Activated CD4-positive, alpha-beta T cell treated with anti-CD3 and anti-CD28 coated beads, Interleukin-2, amount 50 U/mL, for 1 hour (primary cell): ENCODE data around the gene XBP1.
"Not testable (repeated sequence)": the region's sequence is repeated elsewhere in the genome, so short reads cannot be mapped to it uniquely, and the experiment has no call there.

Experiments used
- DNase-seq: peaks from one replicate; pipeline ENCODE4 v3.0.0-alpha.2; 2020

XBP1 gene

DNA sequence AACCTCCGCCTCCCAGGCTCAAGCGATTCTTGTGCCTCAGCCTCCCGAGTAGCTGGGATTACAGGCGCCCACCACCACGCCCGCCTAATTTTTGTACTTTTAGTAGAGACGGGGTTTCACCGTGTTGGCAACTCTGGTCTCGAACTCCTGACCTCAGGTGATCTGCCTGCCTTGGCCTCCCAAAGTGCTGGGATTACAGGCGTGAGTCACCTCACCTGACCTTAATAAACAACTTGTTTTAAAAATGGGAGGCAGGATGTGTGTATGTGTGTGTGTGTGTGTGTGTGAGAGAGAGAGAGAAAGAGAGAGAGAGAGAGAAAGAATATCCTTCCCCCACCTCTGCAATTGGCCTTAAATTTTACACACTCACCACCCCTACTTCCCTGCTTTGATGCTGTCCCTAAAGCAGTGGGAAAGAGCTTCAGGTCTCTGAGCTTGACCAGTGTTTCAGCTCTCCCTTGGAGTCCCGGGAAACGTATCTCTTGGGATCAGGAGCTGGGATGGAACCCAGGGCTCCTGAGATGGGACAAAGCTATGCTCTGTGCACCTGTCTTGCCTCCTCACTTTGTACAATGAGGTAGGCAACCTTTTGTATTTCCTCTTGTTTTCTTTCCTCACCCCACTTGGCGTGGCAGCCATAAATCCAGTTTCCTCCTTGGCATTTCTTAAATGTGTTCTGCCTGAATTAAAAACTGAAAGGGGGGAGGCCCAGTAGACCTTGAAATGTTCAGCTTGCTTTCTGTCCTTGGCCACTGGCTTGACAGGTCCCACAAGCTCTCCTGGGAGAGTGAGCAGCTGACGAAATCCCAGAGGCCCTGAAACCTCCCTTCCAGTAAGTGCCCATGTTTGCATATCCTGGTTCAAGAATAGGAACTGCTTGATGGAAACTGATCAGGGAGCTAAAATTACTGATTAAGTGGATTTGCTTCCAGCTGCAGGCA, 17.8 kb upstream of the XBP1 start:
- DNase-seq: no peak

DNA sequence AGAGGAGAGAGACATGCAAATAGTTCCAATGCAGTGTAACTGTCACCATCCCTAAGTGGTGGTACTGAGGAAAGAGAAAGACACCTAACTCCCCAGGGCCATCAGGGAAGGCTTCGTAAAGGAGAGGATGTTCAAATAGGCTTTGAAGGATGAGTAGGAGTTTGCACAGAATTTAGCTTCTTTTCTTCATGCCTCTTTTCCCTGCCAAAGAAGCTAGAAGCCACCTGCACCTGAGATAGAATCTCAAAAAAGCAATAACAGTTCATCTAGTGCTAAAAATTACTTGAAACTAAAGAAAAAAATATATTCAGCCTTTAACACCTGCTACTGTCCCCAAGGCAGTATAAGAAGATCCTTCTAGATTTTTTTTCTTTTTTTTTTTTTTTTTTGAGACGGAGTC, 16.7 kb upstream of the XBP1 start:
- DNase-seq: no peak

DNA sequence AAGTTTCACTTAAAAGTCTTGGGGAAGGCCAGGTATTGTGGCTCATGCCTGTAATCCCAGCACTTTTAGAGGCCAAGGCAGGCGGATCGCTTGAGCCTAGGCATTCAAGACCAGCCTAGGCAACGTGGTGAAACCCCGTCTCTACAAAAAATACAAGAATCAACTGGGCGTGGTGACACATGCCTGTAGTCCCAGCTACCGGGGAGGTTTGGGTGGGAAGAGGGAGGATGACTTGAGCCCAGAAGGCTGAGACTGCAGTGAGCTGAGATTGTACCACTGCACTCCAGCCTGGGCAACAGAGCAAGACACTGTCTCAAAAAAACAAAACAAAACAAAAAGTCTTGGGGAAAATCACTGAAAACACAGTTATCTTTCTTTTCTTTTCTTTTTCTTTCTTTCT, 15.4 kb upstream of the XBP1 start:
- no peak for DNase-seq

DNA sequence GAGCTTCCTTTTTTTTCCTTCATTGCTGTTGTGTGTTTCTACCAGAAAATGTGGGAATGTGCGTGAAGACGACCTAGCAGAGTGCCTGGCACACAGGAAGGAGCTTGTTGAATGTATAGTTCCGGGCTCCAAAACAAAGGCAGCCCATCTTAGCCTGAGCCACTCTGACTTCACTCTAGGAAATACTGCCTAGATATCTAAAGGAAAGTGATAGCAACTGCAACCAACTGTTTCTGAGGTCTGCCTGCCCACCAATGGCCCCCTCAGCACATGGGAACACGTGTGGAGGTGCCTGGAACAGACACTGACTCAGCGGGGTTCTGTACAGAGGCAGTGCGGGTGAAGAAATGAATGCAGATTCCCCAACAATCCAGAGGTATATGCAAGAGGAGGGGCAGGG, 14.7 kb upstream of the XBP1 start:
- no peak for DNase-seq

DNA sequence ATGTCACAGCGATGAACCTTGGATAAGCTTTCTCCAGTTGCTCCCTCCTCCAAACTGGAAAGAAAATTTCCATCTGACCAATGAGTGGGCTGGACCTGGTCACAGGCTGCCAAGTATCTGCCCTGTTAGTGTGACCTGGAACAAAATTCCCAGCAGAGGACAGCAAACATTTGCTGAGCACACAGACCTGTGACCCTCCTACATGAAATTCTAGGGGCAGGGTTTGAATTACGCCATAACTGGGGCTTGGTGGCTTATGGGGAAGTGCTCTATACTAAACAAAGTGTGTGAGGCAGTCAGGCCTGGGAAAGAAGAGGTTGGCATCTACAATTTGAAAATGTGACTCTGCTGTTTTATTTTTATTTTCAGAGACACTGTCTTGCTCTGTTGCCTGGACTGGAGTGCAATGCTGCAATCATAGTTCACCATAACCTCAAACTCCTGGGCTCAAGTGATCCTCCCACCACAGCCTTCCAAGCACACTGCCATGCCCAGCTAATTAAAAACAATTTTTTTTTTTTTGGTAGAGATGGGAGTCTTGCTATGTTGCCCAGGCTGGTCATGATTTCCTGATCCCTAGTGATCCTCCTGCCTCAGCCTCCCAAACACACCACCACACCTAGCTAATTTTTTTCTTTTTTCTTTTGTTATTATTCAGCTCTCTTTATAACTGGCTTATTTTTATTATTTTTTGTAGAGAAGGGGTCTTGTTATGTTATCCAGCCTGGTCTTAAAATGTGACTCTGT, 13.6 kb upstream of the XBP1 start:
- no peak for DNase-seq

DNA sequence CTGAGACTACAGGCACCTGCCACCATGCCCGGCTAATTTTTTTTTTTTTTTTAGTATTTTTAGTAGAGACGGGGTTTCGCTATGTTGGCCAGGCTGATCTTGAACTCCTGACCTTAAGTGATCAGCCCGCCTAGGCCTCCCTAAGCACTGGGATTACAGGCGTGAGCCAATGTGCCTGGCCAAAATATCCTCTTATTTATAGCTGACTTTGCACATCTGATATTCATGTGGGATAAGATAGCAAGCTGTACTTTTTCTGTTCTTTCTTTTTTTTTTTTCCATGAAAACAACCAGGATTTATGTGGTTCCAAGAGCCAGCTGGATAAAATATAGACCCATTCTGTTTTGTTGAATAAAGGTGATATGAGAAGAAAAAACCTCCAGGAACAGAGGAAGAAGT, 12.1 kb upstream of the XBP1 start:
- DNase-seq: no peak

DNA sequence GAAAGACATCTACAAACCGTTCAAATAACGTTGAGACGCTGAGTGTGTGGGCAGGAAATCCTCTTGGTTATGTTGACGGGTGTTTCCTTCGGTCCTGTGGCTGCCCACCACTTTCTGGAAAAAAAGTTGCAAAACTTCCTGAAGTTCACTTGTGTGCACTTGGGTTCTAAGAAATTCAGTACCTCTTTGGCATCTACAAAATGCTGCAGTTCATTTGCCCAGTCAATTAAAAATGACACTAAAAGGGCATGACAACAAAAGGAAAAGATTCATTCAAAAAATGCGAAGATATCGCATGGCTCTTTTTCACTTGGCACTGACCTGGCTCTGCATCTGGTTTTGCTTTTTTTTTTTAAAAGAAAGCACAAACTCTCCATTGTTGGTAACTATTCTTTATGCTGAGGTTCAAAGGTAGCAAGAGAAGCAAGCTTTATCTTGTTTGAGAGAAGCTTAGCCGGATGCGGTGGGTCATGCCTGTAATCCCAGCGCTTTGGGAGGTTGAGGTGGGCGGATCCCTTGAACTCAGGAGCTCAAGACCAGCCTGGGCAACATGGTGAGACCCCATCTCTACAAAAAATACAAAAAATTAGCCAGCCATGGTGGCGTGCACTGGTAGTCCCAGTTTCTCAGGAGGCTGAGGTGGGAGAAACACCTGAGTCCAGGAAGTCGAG, 10.6 kb upstream of the XBP1 start:
- DNase-seq: no peak

DNA sequence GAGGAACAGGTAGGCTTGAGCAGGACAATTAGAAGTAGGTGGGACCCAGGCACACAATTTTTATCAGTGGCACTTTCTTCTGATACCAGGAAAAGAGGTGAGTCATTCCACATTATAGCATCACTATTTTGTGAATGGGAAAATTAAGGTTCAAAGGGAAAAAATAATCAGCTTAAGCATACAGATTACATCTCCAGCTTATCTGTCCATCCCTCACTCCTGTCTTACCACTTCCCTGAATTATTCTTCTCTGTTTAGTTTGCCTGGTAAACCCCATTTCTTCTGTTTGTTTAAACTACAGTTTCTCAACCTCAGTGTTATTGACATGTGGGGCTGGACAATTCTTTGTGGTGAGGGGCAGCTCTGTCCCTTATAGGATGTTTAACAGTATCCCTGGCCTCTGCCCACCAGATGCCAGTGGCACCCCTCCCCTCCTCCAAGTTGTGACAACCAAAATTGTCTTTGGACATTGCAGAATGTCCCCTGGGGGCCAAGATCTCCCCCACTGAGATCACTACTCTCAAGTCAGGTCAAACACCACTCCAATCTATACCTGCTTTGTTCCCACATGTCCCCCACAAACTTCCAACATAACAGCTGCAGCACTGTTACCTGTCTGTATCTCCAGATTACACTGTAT, 8.5 kb upstream of the XBP1 start:
- DNase-seq: no peak

GRCh38 chr22:28805426-28805825, 5.1 kb upstream of the XBP1 start:
- DNase-seq: not testable (repeated sequence)

GRCh38 chr22:28802595-28803123, 2.3 kb upstream of the XBP1 start:
- DNase-seq: no peak

- DNase-seq: no peak
Measured at GRCh38 chr22:28801845-28802594, 1.7 kb upstream of the XBP1 start.

DNA sequence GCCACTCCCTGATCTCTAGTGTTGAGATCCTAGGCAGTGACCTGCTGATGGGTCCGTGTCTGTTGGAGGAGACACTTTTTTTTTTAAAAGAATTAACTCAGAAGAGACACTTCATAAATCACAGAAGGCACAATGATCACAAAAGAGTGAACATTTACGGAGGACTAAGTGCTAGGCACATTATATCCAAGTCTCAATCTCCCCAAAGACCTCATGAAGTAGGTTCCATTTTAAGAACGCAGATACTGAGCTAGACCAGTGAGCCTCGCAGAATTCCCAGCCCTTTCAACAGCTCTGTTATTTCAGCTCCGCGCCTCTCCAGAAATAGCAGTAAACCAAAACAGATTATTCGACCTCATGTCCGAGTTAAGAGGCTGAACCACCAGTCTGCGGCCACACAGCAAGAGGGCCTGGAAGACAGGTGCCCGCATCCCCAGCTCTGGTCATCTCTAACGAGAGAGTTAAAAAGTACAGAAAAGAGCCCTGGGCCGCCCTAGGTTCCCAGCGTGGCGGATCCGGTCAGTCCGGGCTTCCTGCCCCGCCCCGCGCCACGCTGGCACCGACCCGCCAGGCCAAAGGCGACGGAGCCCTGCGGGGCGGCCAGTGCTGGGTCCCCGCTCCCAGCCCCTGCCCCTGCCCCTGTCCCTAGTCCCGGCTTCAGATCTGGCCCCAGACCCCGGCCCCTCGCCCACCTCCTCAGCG, 612 bp downstream of the XBP1 start:
- DNase-seq: peak; percentile 24

DNA sequence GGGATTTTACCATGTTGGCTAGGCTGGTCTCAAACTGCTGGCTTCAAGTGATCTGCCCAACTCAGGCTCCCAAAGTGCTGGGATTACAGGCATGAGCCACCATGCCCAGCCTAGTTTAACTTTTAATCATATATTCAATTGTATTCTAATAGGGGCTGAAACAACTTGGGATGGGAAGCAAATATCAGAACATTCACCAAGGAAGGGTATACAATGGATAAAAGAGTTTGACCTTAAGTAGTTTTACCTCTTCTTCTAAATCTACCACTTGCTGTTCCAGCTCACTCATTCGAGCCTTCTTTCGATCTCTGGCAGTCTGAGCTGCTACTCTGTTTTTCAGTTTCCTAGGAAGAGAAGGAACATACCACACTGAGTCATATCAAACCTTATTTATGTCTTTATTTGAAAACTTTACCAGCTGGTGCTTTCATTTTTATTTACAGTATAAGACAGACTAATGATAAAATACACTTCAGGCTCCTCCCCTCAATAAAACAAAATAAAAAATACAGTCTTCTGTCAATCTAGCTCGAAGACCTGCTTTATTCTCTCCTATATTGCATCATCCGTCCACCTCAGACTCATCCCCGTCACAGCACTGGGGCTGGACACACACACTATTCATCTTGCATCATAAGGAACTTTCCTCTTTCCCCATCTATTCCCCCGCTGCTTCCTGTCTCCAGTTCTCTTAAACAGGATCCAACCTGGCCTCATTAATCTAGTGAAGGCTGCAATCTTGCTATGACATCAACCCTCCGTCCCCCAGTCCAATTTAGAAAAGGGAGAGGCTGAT, 1.4 kb downstream of the XBP1 start:
- no peak for DNase-seq

- DNase-seq: no peak
Measured at GRCh38 chr22:28795932-28796856, 4.2 kb downstream of the XBP1 start.

DNA sequence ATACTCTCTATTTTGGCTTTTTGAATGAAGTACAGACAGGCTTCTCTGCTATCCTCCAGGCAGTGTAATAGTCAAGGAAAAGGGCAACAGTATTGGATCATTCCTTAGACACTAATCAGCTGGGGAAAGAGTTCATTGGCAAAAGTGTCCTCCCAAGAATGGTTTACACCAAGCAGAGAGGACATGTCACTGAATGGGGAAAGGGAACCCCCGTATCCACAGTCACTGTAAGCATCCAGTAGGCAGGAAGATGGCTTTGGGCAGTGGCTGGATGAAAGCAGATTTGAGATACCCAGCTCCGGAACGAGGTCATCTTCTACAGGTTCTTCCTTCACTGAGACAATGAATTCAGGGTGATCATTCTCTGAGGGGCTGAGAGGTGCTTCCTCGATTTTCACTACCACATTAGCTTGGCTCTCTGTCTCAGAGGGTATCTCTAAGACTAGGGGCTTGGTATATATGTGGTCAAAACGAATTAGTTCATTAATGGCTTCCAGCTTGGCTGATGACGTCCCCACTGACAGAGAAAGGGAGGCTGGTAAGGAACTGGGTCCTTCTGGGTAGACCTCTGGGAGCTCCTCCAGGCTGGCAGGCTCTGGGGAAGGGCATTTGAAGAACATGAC, 5.2 kb downstream of the XBP1 start:
- DNase-seq: no peak

- DNase-seq: no peak
Measured at GRCh38 chr22:28793976-28794584, 6.3 kb downstream of the XBP1 start.

DNA sequence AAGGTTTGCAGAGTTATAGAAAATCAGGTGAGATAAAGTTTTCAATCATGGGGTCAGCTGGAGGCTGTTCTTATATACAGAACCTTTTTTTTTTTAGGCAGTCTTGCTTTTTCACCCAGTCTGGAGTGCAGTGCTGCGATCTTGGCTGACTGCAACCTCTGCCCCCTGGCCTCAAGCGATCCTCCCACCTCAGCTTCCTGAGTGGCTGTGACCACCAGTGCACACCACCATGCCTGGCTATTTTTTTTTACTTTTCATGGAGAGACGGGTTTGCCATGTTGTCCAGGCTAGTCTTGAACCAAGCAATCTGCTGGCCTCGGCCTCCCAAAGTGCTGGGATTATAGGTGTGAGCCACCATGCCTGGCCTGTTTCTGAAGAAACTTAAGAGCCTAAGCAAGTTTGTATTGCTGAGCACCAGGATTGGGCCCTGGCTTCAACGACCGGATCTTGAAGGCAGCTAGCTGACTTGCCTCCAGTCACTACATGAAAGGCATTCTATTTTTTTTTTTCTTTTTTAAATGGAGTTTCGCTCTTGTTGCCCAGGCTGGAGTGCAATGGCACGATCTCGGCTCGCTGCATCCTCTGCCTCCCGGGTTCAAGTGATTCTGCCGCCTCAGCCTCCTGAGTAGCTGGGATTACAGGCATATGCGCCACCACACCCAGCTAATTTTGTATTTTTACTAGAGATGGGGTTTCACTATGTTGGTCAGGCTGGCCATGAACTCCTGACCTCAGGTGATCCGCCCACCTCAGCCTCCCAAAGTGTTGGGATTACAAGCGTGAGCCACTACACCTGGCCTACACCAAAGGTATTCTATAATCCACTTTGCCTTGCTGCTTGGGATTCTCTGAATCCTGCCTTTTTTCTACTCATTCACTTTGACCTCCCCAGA, 7.6 kb downstream of the XBP1 start:
- DNase-seq: no peak
